ENCODE measurements around the gene MMP24. TPM values are rescaled to one million over a fixed set of nuclear protein-coding genes. Genes with fewer than 3 reads are reported as not detected.

MMP24 gene
- total RNA-seq, 1 donor from 2014 or later = not detected

- intact Hi-C loops (cut with DNase I) = no loop called here
- Histone ChIP-seq H3K4me1 (peaks cover 8 to 18% of the 10 kb centered on the region in 2 donors), H3K27me3 (no peaks in the 10 kb centered on the region), H3K27ac (no peak overlapping the region), H3K4me3 (no peak overlapping the region), H3K9me3 (no peaks in the 10 kb centered on the region), H3K36me3 (peaks cover 21 to 35% of the 10 kb centered on the region in 2 donors)
- TF ChIP-seq CTCF (IDR thresholded peaks at IDR 0.05) = no peak
- DNase-seq (ENCODE audit: low spot score in 2 of 2) = no peak
These were observed 45.4 kb downstream of the MMP24 start for GRCh38 chr20:35271904-35272303.

GRCh38 chr20:35273449-35274171 is 47.1 kb downstream of the MMP24 start:
- no peak for DNase-seq (ENCODE audit: low spot score in 2 of 2)
- peaks cover 12 to 26% of the 10 kb centered on the region in 2 donors for H3K36me3 ChIP-seq
- H3K4me3 ChIP-seq = no peak overlapping the region
- no peaks in the 10 kb centered on the region for H3K27me3 ChIP-seq
- peak overlapping the region in 1 of 2 donors; percentile 11 for H3K27ac ChIP-seq
- H3K4me1 ChIP-seq = peaks cover 10 to 22% of the 10 kb centered on the region in 2 donors
- no peaks in the 10 kb centered on the region for H3K9me3 ChIP-seq
- intact Hi-C loops (cut with DNase I) = no loop called here
- TF ChIP-seq CTCF (IDR thresholded peaks at IDR 0.05) = no peak

GRCh38 chr20:35274172-35275092 is 47.9 kb downstream of the MMP24 start:
- intact Hi-C loops (cut with DNase I) = no loop called here
- H3K27me3 ChIP-seq = no peaks in the 10 kb centered on the region
- H3K27ac ChIP-seq = no peak overlapping the region

GRCh38 chr20:35275741-35276251 is 49.3 kb downstream of the MMP24 start:
- DNase-seq (ENCODE audit: low spot score in 2 of 2) = no peak
- intact Hi-C loops (cut with DNase I) = no loop called here
- Histone ChIP-seq H3K4me3 (no peak overlapping the region), H3K4me1 (peaks cover 10 to 15% of the 10 kb centered on the region in 2 donors), H3K27me3 (no peaks in the 10 kb centered on the region), H3K36me3 (peaks cover 19 to 39% of the 10 kb centered on the region in 2 donors), H3K27ac (peak overlapping the region; percentile 99 to 100), H3K9me3 (no peaks in the 10 kb centered on the region)
- no peak for TF ChIP-seq CTCF (IDR thresholded peaks at IDR 0.05)

More at GRCh38 chr20:35274172-35275092, 47.9 kb downstream of the MMP24 start:
- H3K4me3 ChIP-seq = no peak overlapping the region
- H3K4me1 ChIP-seq = peaks cover 10 to 18% of the 10 kb centered on the region in 2 donors
- no peaks in the 10 kb centered on the region for H3K9me3 ChIP-seq
- peaks cover 20 to 34% of the 10 kb centered on the region in 2 donors for H3K36me3 ChIP-seq
- DNase-seq (ENCODE audit: low spot score in 2 of 2) = no peak
- TF ChIP-seq CTCF (IDR thresholded peaks at IDR 0.05) = no peak

GRCh38 chr20:35276408-35276807 is 49.9 kb downstream of the MMP24 start:
- intact Hi-C loops (cut with DNase I) = no loop called here
- no peaks in the 10 kb centered on the region for H3K27me3 ChIP-seq
- peak overlapping the region; percentile 99 to 100 for H3K27ac ChIP-seq
- DNase-seq (ENCODE audit: low spot score in 2 of 2) = no peak
- H3K4me1 ChIP-seq = peaks cover 10 to 15% of the 10 kb centered on the region in 2 donors
- no peak for TF ChIP-seq CTCF (IDR thresholded peaks at IDR 0.05)
- H3K36me3 ChIP-seq = peaks cover 19 to 38% of the 10 kb centered on the region in 2 donors
- H3K9me3 ChIP-seq = no peaks in the 10 kb centered on the region
- H3K4me3 ChIP-seq = peak overlapping the region; percentile 97 to 99

All from ascending aorta (tissue), 2 donors.